Ectodermal cell (in vitro differentiated cells): ENCODE measurements around the gene FYB2.

Experiments
- H3K27ac ChIP-seq: 2 replicates; pipeline ENCODE4 v1.7.0; 2013; ENCODE audit warnings: mild to moderate bottlenecking, low read depth, low read length; ENCODE audit not compliant: insufficient read depth, poor library complexity, severe bottlenecking
- H3K27me3 ChIP-seq: 2 replicates; pipeline ENCODE4 v1.7.0; 2013; ENCODE audit warnings: mild to moderate bottlenecking, low read length; ENCODE audit not compliant: insufficient read depth, control insufficient read depth, poor library complexity, severe bottlenecking
- H3K36me3 ChIP-seq: one replicate; pipeline ENCODE4 v1.7.0; 2013; ENCODE audit warnings: low read length; ENCODE audit not compliant: control insufficient read depth, insufficient read depth
- H3K4me1 ChIP-seq: one replicate; pipeline ENCODE4 v1.7.0; 2013; ENCODE audit warnings: low read length; ENCODE audit not compliant: control insufficient read depth, insufficient read depth
- H3K4me3 ChIP-seq: 2 replicates; pipeline ENCODE4 v1.7.0; 2013; ENCODE audit warnings: low read depth, low read length, control low read depth; ENCODE audit not compliant: insufficient read depth
- H3K9me3 ChIP-seq: 2 replicates; pipeline ENCODE4 v1.7.0; 2013; ENCODE audit warnings: mild to moderate bottlenecking, low read length, moderate library complexity; ENCODE audit not compliant: control insufficient read depth
- WGBS, 2 experiments: methylation state at CpG; one replicate each; pipeline ENCODE4 v1.1.7; 2013; ENCODE audit warnings: missing lambda C conversion rate in 2 of 2; 5-methylcytosine and 5-hydroxymethylcytosine counted together

FYB2 gene

DNA sequence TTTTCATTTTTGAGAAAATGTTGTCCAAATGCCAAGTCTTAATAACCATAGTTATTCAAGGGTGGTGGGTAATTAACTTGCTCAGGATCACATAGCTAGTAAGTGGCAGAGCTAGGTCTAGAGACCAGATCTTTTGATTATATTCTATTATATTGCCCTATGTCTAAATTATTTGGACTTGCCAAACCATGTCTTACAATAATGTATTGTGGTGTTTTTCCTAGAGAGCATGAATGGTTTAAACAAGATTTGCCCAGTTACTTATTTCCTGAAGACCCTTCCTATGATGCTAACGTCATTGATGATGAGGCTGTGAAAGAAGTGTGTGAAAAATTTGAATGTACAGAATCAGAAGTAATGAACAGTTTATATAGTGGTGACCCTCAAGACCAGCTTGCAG lies 115.5 kb downstream of the FYB2 start:
- Histone ChIP-seq H3K36me3 (peaks cover 11% of the 10 kb centered on the region), H3K4me3 (no peak overlapping the region), H3K9me3 (peaks cover 2% of the 10 kb centered on the region), H3K27ac (no peak overlapping the region), H3K27me3 (no peaks in the 10 kb centered on the region), H3K4me1 (no peaks in the 10 kb centered on the region)
- 92 to 100% methylated on average over 1 of the region's 1 CpG for WGBS, 2 experiments

DNA sequence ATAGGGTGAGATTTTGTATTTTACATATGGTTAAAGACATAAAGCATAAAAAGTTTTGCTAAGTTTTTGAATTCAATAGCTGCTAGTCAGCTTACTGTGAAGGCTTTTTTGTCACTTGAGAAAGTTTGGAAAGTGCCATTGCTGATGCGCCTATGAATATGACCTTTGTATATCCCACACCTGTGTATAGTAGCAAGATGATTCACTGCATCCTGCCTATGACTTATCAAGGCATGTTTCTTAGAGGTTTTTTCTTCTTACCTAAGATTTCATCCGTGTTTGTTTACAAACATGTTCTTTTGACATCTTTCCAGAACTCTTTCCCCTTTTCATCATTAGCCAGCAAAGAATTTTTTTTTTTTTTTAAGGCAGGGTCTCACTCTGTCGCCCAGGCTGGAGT lies 122.5 kb downstream of the FYB2 start:
- Histone ChIP-seq H3K36me3 (no peaks in the 10 kb centered on the region), H3K27me3 (no peaks in the 10 kb centered on the region), H3K9me3 (peaks cover 2% of the 10 kb centered on the region), H3K4me1 (no peaks in the 10 kb centered on the region), H3K4me3 (no peak overlapping the region), H3K27ac (no peak overlapping the region)
- 91 to 100% methylated on average over 3 of the region's 3 CpGs for WGBS, 2 experiments

DNA sequence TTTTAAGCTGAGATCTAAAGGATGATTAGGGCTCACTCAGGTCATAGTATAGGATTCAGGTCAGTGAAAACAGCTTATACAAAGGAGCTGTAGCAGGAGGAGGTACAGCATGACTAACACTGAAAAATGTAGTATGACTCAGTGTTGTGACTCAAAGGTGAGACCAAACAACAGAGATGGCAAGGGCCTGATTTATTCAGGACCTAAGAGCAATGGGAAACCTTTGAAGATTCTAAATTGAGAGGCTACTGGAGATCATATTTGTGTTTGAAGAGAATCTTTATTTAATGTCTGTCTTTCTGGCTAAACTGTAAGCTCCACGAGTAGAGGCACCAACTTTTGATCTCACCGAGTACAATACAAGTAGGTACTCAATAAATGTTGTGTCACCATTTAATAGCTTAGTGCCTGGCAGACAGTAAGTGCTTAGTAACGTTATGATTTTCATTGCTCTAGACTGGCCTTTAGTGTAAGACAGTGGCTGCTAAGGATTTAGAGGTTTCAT lies 130.6 kb downstream of the FYB2 start:
- no peaks in the 10 kb centered on the region for H3K9me3 ChIP-seq
- H3K36me3 ChIP-seq = no peaks in the 10 kb centered on the region
- WGBS, 2 experiments = 81 to 91% methylated on average over 3 of the region's 3 CpGs
- H3K4me1 ChIP-seq = no peaks in the 10 kb centered on the region
- H3K27ac ChIP-seq = no peak overlapping the region
- no peak overlapping the region for H3K4me3 ChIP-seq
- no peaks in the 10 kb centered on the region for H3K27me3 ChIP-seq

DNA sequence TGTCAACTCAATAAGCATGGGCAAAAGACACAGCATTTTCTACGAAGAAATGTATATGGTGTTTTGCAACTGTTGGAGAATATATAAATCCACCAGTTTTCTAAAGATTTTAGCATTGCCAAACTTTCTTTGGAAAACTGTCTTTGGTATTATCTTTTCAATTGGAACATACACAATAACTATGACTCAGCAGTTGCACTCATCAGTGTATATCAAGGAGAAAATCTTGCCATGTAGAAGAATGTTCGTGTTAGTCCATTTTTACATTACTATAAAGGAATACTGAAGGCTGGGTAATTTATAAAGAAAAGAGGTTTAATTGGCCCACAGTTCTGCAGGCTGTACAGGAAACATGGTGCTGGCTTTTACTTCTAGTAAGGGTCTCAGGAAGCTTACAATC lies 133.0 kb downstream of the FYB2 start:
- Histone ChIP-seq H3K36me3 (no peaks in the 10 kb centered on the region), H3K4me3 (no peak overlapping the region), H3K27me3 (no peaks in the 10 kb centered on the region), H3K27ac (no peak overlapping the region), H3K4me1 (no peaks in the 10 kb centered on the region), H3K9me3 (no peaks in the 10 kb centered on the region)
- WGBS, 2 experiments = 100% methylated on average over 1 to 2 of the region's 2 CpGs

DNA sequence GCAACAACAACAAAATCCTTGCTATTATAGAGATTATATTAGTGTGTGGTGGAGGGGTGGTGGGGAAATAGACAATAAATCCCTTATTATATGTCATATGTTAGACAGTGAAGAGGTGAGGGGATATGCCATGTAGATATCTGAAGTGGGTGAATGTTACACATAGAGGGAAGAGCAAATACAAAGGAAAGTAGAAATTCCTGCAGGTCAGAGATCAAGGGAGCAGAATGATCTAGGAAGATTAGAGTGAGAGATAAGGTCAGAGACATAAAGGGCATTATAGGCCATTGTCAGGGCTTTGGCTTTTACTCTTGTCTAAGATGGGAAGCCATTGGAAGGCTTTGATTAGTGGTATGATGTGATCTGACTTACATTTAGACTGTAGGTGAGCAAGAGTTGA lies 135.6 kb downstream of the FYB2 start:
- Histone ChIP-seq H3K27ac (no peak overlapping the region), H3K9me3 (no peaks in the 10 kb centered on the region), H3K36me3 (no peaks in the 10 kb centered on the region), H3K4me3 (no peak overlapping the region), H3K4me1 (no peaks in the 10 kb centered on the region), H3K27me3 (no peaks in the 10 kb centered on the region)

DNA sequence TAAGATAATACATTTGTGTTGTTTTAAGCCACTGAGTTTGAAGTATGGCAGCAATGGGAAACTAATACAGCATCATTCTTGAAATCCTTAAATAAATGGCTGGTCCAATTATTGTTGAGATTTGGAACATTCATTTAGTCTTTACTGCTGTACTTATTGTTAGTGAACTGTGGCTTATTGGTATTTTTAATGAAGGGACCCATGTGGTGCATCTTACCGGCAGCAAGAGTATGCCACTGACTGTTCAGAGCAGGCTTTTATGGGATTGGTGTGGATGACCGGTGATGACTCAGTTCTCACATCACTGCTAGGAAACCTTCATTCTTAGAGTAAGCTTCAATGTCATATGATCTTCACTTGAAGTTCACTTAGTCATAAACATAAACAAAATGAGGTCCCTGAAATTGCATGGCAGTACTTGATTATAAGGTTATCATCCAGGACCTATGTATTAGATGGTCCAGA lies 142.6 kb downstream of the FYB2 start:
- H3K4me1 ChIP-seq = no peaks in the 10 kb centered on the region
- no peaks in the 10 kb centered on the region for H3K27me3 ChIP-seq
- H3K36me3 ChIP-seq = no peaks in the 10 kb centered on the region
- H3K27ac ChIP-seq = no peak overlapping the region
- 40 to 50% methylated on average over 2 of the region's 2 CpGs for WGBS, 2 experiments
- H3K4me3 ChIP-seq = no peak overlapping the region
- H3K9me3 ChIP-seq = no peaks in the 10 kb centered on the region

DNA sequence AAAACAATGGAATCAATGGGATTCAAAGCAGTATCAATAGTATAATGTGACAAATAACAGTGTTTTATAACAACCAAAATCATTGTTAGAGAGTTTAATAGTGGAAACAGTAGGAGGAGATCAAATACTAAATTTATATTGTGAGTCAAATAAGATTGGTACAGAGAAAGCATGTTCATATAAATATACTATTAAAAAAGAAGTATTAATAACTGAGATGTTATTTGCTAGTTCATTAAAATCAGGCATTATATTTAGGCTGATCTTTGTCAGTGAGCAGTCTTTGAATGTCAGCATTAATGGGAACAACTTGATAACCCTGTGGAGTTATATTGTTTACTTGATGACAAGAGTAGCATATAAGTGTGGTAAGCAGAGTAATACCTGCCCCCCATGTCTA lies 143.4 kb downstream of the FYB2 start:
- no peaks in the 10 kb centered on the region for H3K4me1 ChIP-seq
- H3K9me3 ChIP-seq = no peaks in the 10 kb centered on the region
- H3K36me3 ChIP-seq = no peaks in the 10 kb centered on the region
- no peak overlapping the region for H3K27ac ChIP-seq
- H3K4me3 ChIP-seq = no peak overlapping the region
- H3K27me3 ChIP-seq = no peaks in the 10 kb centered on the region

DNA sequence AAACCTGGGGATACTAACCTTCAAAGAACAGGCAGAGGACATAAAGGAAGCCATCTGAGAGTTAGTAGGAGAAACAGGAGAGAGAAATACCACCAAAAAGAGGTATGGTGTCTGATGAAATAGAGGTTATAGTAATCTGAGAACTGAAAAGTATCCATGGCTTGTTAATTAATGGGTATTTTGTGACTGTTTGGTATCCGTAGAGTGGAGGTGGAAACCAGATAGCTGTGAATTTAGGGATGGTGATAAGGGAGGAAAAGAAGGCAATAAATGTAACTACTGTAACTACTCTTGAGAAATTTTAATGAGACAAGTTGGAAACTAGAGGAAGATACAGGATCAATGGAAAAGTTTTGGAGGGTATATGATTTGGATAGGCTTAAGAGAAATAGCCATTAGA lies 146.6 kb downstream of the FYB2 start:
- 93% methylated on average over 1 of the region's 1 CpG for WGBS, 2 experiments

DNA sequence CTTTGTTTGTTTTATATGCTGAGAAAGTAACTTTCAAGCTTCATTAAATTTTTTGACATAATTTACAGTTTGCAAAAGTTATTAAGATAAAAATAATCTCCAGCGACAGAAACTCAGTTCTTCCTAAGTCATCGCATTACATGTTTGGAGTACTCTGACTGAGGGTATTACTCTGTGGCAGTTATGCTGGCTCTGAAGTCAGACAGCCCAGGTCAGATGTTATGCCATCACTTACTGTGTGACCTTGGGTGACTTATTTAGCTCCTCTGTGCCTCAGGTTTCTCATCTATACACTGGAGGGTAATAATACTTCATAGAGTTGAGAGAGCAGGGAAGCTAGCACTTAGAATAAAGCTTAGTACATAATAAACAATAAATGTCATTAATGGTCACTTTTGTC lies 147.7 kb downstream of the FYB2 start:
- H3K27me3 ChIP-seq = no peaks in the 10 kb centered on the region
- no peaks in the 10 kb centered on the region for H3K36me3 ChIP-seq
- H3K27ac ChIP-seq = no peak overlapping the region
- H3K4me1 ChIP-seq = no peaks in the 10 kb centered on the region
- no peak overlapping the region for H3K4me3 ChIP-seq
- WGBS, 2 experiments = 99 to 100% methylated on average over 2 of the region's 2 CpGs
- H3K9me3 ChIP-seq = no peaks in the 10 kb centered on the region

More for the DNA sequence above, 146.6 kb downstream of the FYB2 start:
- Histone ChIP-seq H3K27me3 (no peaks in the 10 kb centered on the region), H3K27ac (no peak overlapping the region), H3K36me3 (no peaks in the 10 kb centered on the region), H3K9me3 (no peaks in the 10 kb centered on the region), H3K4me1 (no peaks in the 10 kb centered on the region), H3K4me3 (no peak overlapping the region)

DNA sequence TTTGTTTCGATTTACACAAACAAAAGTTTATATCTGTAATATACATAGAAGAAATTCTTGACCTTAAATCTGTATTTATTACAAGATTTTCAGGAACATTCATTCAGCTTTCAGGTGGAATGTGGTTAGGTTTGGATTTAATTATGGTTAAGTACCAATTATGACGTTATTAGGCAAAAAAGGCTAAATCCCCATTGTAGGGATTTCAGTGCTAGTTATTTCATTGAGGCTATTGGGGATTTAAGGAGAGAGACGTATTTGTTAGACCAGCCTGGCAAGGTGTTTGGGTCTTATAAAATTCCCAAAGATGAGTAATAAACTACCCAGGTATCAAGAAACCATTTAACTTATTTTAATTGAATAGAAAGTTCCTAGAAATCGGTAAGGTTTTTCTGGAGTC lies 148.1 kb downstream of the FYB2 start:
- H3K36me3 ChIP-seq = no peaks in the 10 kb centered on the region
- WGBS, 2 experiments = 90 to 93% methylated on average over 2 to 3 of the region's 4 CpGs
- H3K4me3 ChIP-seq = no peak overlapping the region
- no peaks in the 10 kb centered on the region for H3K4me1 ChIP-seq
- H3K27ac ChIP-seq = no peak overlapping the region
- no peaks in the 10 kb centered on the region for H3K9me3 ChIP-seq
- H3K27me3 ChIP-seq = no peaks in the 10 kb centered on the region

DNA sequence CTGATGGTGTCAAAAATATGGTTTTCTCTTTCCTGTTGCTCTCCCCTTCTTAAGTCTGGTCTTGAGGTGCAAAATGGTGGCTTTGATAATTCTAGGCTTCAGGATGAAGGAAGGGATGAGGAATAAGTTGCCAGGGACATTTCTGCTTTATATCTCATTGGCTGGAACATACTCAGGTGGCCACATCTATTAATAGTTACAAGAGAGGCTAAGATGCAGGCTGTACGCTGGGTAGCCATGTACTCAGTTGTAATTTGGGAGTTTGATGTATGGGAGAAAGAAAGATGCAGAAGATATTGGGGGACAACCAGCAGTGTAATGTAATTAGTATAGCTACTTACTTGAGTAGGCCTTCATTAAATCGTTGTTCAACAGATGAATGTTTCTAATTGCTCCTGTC lies 148.9 kb downstream of the FYB2 start:
- Histone ChIP-seq H3K4me3 (no peak overlapping the region), H3K9me3 (no peaks in the 10 kb centered on the region), H3K4me1 (no peaks in the 10 kb centered on the region), H3K27me3 (no peaks in the 10 kb centered on the region), H3K27ac (no peak overlapping the region), H3K36me3 (no peaks in the 10 kb centered on the region)
- 100% methylated on average over 2 of the region's 2 CpGs for WGBS, 2 experiments
